ENCODE data around the gene TBC1D22A. TPM values are rescaled to one million over a fixed set of nuclear protein-coding genes. Genes with fewer than 3 reads are reported as not detected.

Gene TBC1D22A
- total RNA-seq, 1 donor from 2014 or later = 24.2 TPM

GRCh38 chr22:47019012-47019790 is 256.8 kb downstream of the TBC1D22A start:
- H3K36me3 Mint-ChIP-seq (ENCODE audit: low read depth, unreplicated experiment) = peaks cover 16% of the 10 kb centered on the region
- Histone ChIP-seq H2AFZ (ENCODE audit: low read depth, low read length) (no peak overlapping the region), H3K4me2 (ENCODE audit: low read length) (no peak overlapping the region), H3K79me2 (ENCODE audit: insufficient read depth, low read length) (no peaks in the 10 kb centered on the region), H3K4me3 (ENCODE audit: insufficient read depth, low read depth, low read length) (no peak overlapping the region), H3K4me1 (ENCODE audit: insufficient read depth, low read length) (no peaks in the 10 kb centered on the region), H3K9me3 (ENCODE audit: insufficient read depth, low read depth, low read length) (no peaks in the 10 kb centered on the region), H3K36me3 (ENCODE audit: insufficient read depth, low read length) (no peaks in the 10 kb centered on the region), H3K9ac (ENCODE audit: low read length) (no peak overlapping the region), H3K27me3 (ENCODE audit: insufficient read depth, low read length) (no peaks in the 10 kb centered on the region), H3K27ac (ENCODE audit: low read depth, low read length) (no peak overlapping the region), H4K20me1 (ENCODE audit: insufficient read depth, low read length) (peaks cover 33% of the 10 kb centered on the region)
- H3K27ac Mint-ChIP-seq (ENCODE audit: unreplicated experiment) = peak overlapping the region; percentile 98
- DNase-seq (ENCODE audit: low read depth) (no peak), FAIRE-seq (no peak)
- peaks cover 10% of the 10 kb centered on the region for H3K9me3 Mint-ChIP-seq (ENCODE audit: unreplicated experiment)
- H3K27me3 Mint-ChIP-seq (ENCODE audit: low read depth, unreplicated experiment) = no peaks in the 10 kb centered on the region
- peaks cover 18% of the 10 kb centered on the region for H3K4me1 Mint-ChIP-seq (ENCODE audit: low read depth, unreplicated experiment)
- TF ChIP-seq EZH2 (IDR thresholded peaks at IDR 0.05; ENCODE audit: insufficient read depth, low read length) (no peak), CTCF (IDR thresholded peaks at IDR 0.05; ENCODE audit: insufficient read depth, low read depth, low read length) (no peak)
- no peak overlapping the region for H3K4me3 Mint-ChIP-seq (ENCODE audit: unreplicated experiment)

GRCh38 chr22:47020166-47020565 is 257.7 kb downstream of the TBC1D22A start:
- Histone ChIP-seq H4K20me1 (ENCODE audit: insufficient read depth, low read length) (peaks cover 30% of the 10 kb centered on the region), H3K27ac (ENCODE audit: low read depth, low read length) (no peak overlapping the region), H3K4me3 (ENCODE audit: insufficient read depth, low read depth, low read length) (no peak overlapping the region), H3K27me3 (ENCODE audit: insufficient read depth, low read length) (no peaks in the 10 kb centered on the region), H3K4me1 (ENCODE audit: insufficient read depth, low read length) (no peaks in the 10 kb centered on the region), H3K36me3 (ENCODE audit: insufficient read depth, low read length) (no peaks in the 10 kb centered on the region), H3K79me2 (ENCODE audit: insufficient read depth, low read length) (no peaks in the 10 kb centered on the region), H3K9me3 (ENCODE audit: insufficient read depth, low read depth, low read length) (no peaks in the 10 kb centered on the region), H3K4me2 (ENCODE audit: low read length) (no peak overlapping the region), H3K9ac (ENCODE audit: low read length) (no peak overlapping the region), H2AFZ (ENCODE audit: low read depth, low read length) (no peak overlapping the region)
- Mint-ChIP-seq H3K4me1 (ENCODE audit: low read depth, unreplicated experiment) (peaks cover 18% of the 10 kb centered on the region), H3K36me3 (ENCODE audit: low read depth, unreplicated experiment) (peaks cover 16% of the 10 kb centered on the region), H3K4me3 (ENCODE audit: unreplicated experiment) (peak overlapping the region; percentile 21), H3K27ac (ENCODE audit: unreplicated experiment) (peak overlapping the region; percentile 98), H3K27me3 (ENCODE audit: low read depth, unreplicated experiment) (no peaks in the 10 kb centered on the region), H3K9me3 (ENCODE audit: unreplicated experiment) (peaks cover 10% of the 10 kb centered on the region)
- FAIRE-seq (no peak), DNase-seq (ENCODE audit: low read depth) (no peak)
- TF ChIP-seq EZH2 (IDR thresholded peaks at IDR 0.05; ENCODE audit: insufficient read depth, low read length) (no peak), CTCF (IDR thresholded peaks at IDR 0.05; ENCODE audit: insufficient read depth, low read depth, low read length) (no peak)

All from astrocyte (in vitro differentiated cells and primary cell).